ENCODE data around the gene CXCL10. TPM values are rescaled to one million over a fixed set of nuclear protein-coding genes. Genes with fewer than 3 reads are reported as not detected.

The CXCL10 gene
- total and polyA plus RNA-seq, 4 donors = 0.84 to 9.4 (median 1.2) TPM

GRCh38 chr4:76058302-76058701 lies 35.0 kb upstream of the CXCL10 start:
- DNase-seq (ENCODE audit: low spot score) = no peak
- H3K27ac ChIP-seq (ENCODE audit: low read depth in 1 of 2, low read length in 2 of 2) = no peak overlapping the region
- TF ChIP-seq JUND (IDR thresholded peaks at IDR 0.05) (no peak), HNF4A (conservative IDR thresholded peaks at IDR 0.05) (no peak), NR2F2 (IDR thresholded peaks at IDR 0.05) (no peak), FOXA2 (IDR thresholded peaks at IDR 0.05) (no peak), RXRA (IDR thresholded peaks at IDR 0.05) (no peak), ATF3 (IDR thresholded peaks at IDR 0.05) (no peak), MAX (IDR thresholded peaks at IDR 0.05) (no peak), GABPA (IDR thresholded peaks at IDR 0.05 in 1 of 2, conservative IDR thresholded peaks at IDR 0.05 in 1 of 2) (no peak), FOXA1 (IDR thresholded peaks at IDR 0.05) (no peak), YY1 (IDR thresholded peaks at IDR 0.05) (no peak), TAF1 (conservative IDR thresholded peaks at IDR 0.05) (no peak), REST (IDR thresholded peaks at IDR 0.05) (no peak), ZBTB33 (IDR thresholded peaks at IDR 0.05) (no peak), CTCF (IDR thresholded peaks at IDR 0.05; ENCODE audit: low read depth, low read length, missing input control) (no peak), HNF4G (IDR thresholded peaks at IDR 0.05) (no peak), SP1 (IDR thresholded peaks at IDR 0.05) (no peak), EGR1 (IDR thresholded peaks at IDR 0.05; ENCODE audit: low read depth in 2 of 2) (no peak), RAD21 (IDR thresholded peaks at IDR 0.05) (no peak)
- no peaks in the 10 kb centered on the region for H3K27me3 ChIP-seq (ENCODE audit: control insufficient read depth in 4 of 4, insufficient read depth in 4 of 4, low read length in 3 of 4)
- H3K9me3 ChIP-seq (ENCODE audit: control insufficient read depth in 4 of 4, low read length in 3 of 4) = no peaks in the 10 kb centered on the region
- peak overlapping the region in 1 of 3 donors; percentile 28 for H3K4me3 ChIP-seq (ENCODE audit: low read depth in 1 of 3, low read length in 3 of 3)
- H3K9ac ChIP-seq (ENCODE audit: low read depth in 1 of 2, low read length in 2 of 2) = no peak overlapping the region
- peaks cover 0 to 18% (median 6%) of the 10 kb centered on the region in 4 donors for H3K4me1 ChIP-seq (ENCODE audit: control insufficient read depth in 4 of 4, insufficient read depth in 4 of 4, low read length in 3 of 4)
- H3K36me3 ChIP-seq (ENCODE audit: control insufficient read depth in 4 of 4, insufficient read depth in 3 of 4, low read depth in 1 of 4, low read length in 3 of 4) = no peaks in the 10 kb centered on the region

Measured in liver (tissue), 9 donors.